ENCODE data around the gene COX19.

Gene COX19

DNA sequence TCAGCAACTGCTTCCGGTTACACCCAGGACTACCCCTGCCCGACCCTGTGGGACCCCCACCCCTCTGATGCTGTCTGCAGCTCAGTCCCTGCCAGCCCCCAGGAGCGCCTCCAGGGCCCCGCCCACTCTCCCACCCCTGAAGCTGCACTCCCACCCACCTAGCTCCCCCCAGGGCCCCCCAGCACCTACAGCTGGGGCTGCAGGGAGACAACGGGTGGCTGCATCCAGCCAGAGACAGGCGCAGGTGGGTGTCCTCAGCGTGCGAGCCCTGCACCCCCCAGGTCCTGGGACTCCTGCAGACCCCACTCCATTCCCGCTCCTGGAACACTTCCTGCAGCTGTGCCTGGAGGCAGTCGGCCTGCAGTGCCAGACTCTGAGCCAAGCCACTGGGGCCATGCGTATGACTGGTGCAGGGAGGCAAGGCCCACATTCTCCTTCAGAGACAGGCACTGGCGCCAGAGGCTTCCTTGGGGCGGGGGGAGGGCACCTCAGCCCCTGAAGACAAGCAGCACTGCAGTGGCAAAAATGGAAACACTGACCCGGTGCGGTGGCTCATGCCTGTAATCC lies 13.7 kb upstream of the COX19 start:
- no peak overlapping the region for H3K4me3 ChIP-seq (replicated peaks; ENCODE audit: low read depth, low read length)
- TF ChIP-seq, protein P1, sequence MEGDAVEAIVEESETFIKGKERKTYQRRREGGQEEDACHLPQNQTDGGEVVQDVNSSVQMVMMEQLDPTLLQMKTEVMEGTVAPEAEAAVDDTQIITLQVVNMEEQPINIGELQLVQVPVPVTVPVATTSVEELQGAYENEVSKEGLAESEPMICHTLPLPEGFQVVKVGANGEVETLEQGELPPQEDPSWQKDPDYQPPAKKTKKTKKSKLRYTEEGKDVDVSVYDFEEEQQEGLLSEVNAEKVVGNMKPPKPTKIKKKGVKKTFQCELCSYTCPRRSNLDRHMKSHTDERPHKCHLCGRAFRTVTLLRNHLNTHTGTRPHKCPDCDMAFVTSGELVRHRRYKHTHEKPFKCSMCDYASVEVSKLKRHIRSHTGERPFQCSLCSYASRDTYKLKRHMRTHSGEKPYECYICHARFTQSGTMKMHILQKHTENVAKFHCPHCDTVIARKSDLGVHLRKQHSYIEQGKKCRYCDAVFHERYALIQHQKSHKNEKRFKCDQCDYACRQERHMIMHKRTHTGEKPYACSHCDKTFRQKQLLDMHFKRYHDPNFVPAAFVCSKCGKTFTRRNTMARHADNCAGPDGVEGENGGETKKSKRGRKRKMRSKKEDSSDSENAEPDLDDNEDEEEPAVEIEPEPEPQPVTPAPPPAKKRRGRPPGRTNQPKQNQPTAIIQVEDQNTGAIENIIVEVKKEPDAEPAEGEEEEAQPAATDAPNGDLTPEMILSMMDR (IDR thresholded peaks at IDR 0.05; ENCODE audit: low read depth, low read length, missing control alignments), result no peak
- DNase-seq (ENCODE audit: extremely low read depth, low read depth), result no peak

DNA sequence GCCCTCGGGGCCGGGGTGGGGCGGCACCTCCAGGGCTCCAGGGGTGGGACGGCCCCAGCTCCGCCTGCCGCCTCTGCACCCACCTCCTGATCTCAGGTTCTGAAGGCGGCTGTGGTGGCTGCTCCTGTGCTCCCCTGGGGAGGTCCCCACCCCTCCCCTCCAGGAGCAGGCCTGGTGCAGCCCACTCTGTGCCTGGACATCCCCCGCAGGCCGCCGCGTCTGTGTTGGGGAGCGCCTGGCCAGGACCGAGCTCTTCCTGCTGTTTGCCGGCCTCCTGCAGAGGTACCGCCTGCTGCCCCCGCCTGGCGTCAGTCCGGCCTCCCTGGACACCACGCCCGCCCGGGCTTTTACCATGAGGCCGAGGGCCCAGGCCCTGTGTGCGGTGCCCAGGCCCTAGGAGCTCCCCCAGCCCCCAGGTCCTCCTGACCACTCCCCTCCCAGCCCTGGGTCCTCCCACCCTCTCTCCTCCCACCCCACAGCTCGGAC lies 13.1 kb upstream of the COX19 start:
- no peak for DNase-seq (ENCODE audit: extremely low read depth, low read depth)
- TF ChIP-seq, protein P1 (IDR thresholded peaks at IDR 0.05; ENCODE audit: low read depth, low read length, missing control alignments), result no peak
- H3K4me3 ChIP-seq (replicated peaks; ENCODE audit: low read depth, low read length), result no peak overlapping the region

DNA sequence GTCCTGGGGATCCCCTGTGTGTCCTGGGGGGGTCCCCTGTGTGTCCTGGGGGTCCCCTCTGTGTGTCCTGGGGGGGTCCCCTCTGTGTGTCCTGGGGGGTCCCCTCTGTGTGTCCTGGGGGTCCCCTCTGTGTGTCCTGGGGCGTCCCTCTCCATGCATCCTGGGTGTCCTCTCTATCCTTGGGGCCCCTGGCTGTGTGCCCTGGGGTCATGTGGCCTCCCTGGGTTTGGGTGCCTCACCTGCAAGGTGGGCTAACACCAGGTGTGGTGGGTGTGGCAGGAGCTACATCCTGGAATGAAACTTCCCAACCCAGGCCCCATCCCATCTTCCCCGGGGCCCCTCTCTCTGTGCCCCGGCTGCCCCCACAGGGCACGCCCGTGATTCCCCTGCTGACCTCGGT lies 12.6 kb upstream of the COX19 start:
- H3K4me3 ChIP-seq (replicated peaks; ENCODE audit: low read depth, low read length), result no peak overlapping the region
- no peak for DNase-seq (ENCODE audit: extremely low read depth, low read depth)
- TF ChIP-seq, protein P1 (IDR thresholded peaks at IDR 0.05; ENCODE audit: low read depth, low read length, missing control alignments), result no peak

DNA sequence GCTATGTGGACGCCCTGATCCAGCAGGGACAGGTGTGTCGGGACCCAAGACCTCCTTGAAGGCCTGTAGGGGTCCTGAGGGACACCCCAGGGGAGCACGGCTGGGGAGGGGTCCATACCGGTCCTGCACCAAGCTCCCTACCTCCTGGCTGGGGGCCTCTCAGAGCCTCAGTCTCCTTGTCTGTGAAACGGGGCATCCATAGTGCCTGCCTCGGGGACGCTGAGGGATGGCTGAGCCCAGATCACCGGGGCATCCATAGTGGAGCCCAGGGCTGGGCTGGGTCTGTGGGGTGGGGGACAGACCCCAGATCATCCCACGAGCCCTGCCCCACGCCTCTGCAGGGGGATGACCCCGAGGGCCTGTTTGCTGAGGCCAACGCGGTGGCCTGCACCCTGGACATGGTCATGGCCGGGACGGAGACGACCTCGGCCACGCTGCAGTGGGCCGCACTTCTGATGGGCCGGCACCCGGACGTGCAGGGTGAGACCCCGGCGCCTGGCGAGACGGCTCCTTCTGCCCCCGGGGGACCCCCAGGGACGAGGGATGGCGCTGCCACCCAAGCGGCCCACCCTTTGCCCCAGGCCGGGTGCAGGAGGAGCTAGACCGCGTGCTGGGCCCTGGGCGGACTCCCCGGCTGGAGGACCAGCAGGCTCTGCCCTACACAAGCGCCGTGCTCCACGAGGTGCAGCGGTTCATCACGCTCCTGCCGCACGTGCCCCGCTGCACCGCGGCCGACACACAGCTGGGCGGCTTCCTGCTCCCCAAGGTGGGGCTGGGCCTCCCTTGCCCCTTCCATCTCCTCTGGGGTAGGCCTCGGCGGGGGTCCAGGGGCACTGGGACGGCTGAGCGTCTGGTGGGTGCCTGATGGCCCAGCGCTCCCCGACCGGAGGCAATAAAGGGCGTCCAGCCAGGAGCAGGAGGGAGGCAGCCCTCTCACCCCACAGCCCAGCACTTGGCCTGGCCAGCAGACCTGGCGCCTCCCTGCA lies 11.7 kb upstream of the COX19 start:
- no peak overlapping the region for H3K4me3 ChIP-seq (replicated peaks; ENCODE audit: low read depth, low read length)
- TF ChIP-seq, protein P1 (IDR thresholded peaks at IDR 0.05; ENCODE audit: low read depth, low read length, missing control alignments), result no peak
- no peak for DNase-seq (ENCODE audit: extremely low read depth, low read depth)

DNA sequence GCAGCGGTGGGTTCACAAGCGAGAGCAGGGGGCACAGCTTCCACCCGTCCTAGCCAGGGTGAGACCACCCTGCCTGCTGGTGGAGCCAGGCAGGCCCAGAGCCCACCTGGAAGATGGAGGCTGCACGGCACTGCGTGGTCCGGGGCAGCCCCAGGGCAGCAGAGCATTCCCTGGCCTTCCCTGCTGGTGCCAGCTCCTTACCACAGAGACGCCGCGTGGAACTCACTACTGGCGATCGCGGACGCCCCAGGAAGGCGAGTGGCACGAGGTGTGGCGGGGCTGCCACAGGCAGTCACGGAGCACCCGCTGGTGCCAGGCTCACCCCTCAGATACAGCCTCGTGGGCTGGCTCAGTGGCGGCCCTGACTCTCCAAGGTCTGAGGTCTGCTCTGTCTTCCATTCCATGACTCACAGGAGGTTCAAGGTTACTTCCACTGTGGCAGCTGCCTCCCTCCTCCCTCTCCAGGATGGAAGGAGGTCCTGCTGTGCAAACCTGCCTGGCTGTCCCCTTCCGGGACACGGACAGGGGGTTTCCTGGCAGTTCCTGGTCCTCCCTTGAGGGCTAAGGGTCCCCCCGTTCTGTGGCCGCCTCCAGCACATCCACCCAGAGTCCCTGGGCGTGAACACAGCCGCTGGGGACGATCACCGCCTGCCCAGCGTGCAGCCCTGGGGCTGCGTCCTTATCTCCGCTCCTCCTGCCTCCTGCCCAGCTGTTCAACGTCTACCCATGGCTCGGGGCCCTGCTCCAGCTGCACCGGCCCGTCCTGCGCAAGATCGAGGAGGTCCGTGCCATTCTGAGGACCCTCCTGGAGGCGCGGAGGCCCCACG lies 10.8 kb upstream of the COX19 start:
- no peak for DNase-seq (ENCODE audit: extremely low read depth, low read depth)
- no peak overlapping the region for H3K4me3 ChIP-seq (replicated peaks; ENCODE audit: low read depth, low read length)
- TF ChIP-seq, protein P1 (IDR thresholded peaks at IDR 0.05; ENCODE audit: low read depth, low read length, missing control alignments), result no peak

DNA sequence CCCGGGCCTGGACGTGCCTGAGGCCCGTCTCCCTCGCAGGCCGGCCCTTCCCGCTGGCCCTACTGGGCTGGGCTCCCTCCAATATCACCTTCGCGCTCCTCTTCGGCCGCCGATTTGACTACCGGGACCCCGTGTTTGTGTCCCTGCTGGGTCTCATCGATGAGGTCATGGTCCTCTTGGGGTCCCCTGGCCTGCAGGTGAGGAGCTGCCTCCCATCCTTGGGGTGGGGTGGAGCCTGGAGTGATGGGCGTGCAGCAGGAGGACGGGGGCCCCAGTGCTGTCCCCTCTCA lies 9.7 kb upstream of the COX19 start:
- H3K4me3 ChIP-seq (replicated peaks; ENCODE audit: low read depth, low read length), result no peak overlapping the region
- TF ChIP-seq, protein P1 (IDR thresholded peaks at IDR 0.05; ENCODE audit: low read depth, low read length, missing control alignments), result no peak
- no peak for DNase-seq (ENCODE audit: extremely low read depth, low read depth)

Measured in HFF-Myc (cell line).